SKM-1 (cell line): ENCODE data around the gene ST6GAL1.
"Not testable (repeated sequence)": the region's sequence is repeated elsewhere in the genome, so short reads cannot be mapped to it uniquely, and the experiment has no call there.

Source experiments
- DNase-seq: peaks from one replicate; lab custom pipeline; 2025; ENCODE audit not compliant: unreplicated experiment; lab: John Stamatoyannopoulos, UW

The ST6GAL1 gene

GRCh38 chr3:186967236-186967635 is 36.9 kb downstream of the ST6GAL1 start:
- DNase-seq = not testable (repeated sequence)

- DNase-seq = peak; percentile 58
These were observed 37.4 kb downstream of the ST6GAL1 start for GRCh38 chr3:186967686-186968085.

GRCh38 chr3:186969607-186970006 is 39.3 kb downstream of the ST6GAL1 start:
- DNase-seq = no peak

- not testable (repeated sequence) for DNase-seq
These were observed 40.8 kb downstream of the ST6GAL1 start for GRCh38 chr3:186971106-186971505.

GRCh38 chr3:186971578-186971977 is 41.3 kb downstream of the ST6GAL1 start:
- DNase-seq = no peak

- no peak for DNase-seq
These were observed 43.4 kb downstream of the ST6GAL1 start for GRCh38 chr3:186973702-186974101.

- DNase-seq = no peak
These were observed 44.5 kb downstream of the ST6GAL1 start for GRCh38 chr3:186974824-186975313.

GRCh38 chr3:186975726-186976125 is 45.4 kb downstream of the ST6GAL1 start:
- no peak for DNase-seq

GRCh38 chr3:186976837-186977750 is 46.8 kb downstream of the ST6GAL1 start:
- DNase-seq = no peak

- DNase-seq = no peak
These were observed 48.4 kb downstream of the ST6GAL1 start for GRCh38 chr3:186978712-186979111.

- DNase-seq = no peak
These were observed 49.5 kb downstream of the ST6GAL1 start for GRCh38 chr3:186979852-186980251.

- no peak for DNase-seq
These were observed 50.7 kb downstream of the ST6GAL1 start for GRCh38 chr3:186980989-186981388.

GRCh38 chr3:186983659-186984058 is 53.3 kb downstream of the ST6GAL1 start:
- DNase-seq = no peak

GRCh38 chr3:186984064-186984463 is 53.7 kb downstream of the ST6GAL1 start:
- DNase-seq = no peak

- DNase-seq = peak; percentile 99
These were observed 55.5 kb downstream of the ST6GAL1 start for GRCh38 chr3:186985661-186986364.

- DNase-seq = no peak
These were observed 56.1 kb downstream of the ST6GAL1 start for GRCh38 chr3:186986406-186986805.

- DNase-seq = peak; percentile 7
These were observed 56.5 kb downstream of the ST6GAL1 start for GRCh38 chr3:186986816-186987215.

- no peak for DNase-seq
These were observed 58.5 kb downstream of the ST6GAL1 start for GRCh38 chr3:186988806-186989205.

GRCh38 chr3:186989429-186989828 is 59.1 kb downstream of the ST6GAL1 start:
- no peak for DNase-seq

- no peak for DNase-seq
These were observed 60.0 kb downstream of the ST6GAL1 start for GRCh38 chr3:186990277-186990676.

GRCh38 chr3:186990878-186991308 is 60.6 kb downstream of the ST6GAL1 start:
- DNase-seq = no peak

GRCh38 chr3:186991470-186991869 is 61.1 kb downstream of the ST6GAL1 start:
- no peak for DNase-seq
